Trophoblast cell (in vitro differentiated cells and primary cell): ENCODE data around the gene AFDN.
"Not testable (repeated sequence)": the region's sequence is repeated elsewhere in the genome, so short reads cannot be mapped to it uniquely, and the experiment has no call there.

Experiments used
- DNase-seq, 2 donors: peaks; one replicate each; pipeline ENCODE4 v3.0.0-alpha.2; 2016
- H2AFZ ChIP-seq: 2 replicates; pipeline ENCODE4 v1.6.1; 2013; ENCODE audit warnings: low read length, moderate library complexity, mild to moderate bottlenecking; ENCODE audit not compliant: insufficient read depth, poor library complexity
- H2AK5ac ChIP-seq: 2 replicates; pipeline ENCODE4 v1.6.1; 2013; ENCODE audit warnings: mild to moderate bottlenecking, low read length
- H2BK120ac ChIP-seq: 2 replicates; pipeline ENCODE4 v1.6.1; 2013; ENCODE audit warnings: low read length, mild to moderate bottlenecking, moderate library complexity; ENCODE audit not compliant: insufficient read depth, poor library complexity
- H2BK12ac ChIP-seq: 2 replicates; pipeline ENCODE4 v1.6.1; 2013; ENCODE audit warnings: mild to moderate bottlenecking, low read length, moderate library complexity
- H2BK5ac ChIP-seq: 2 replicates; pipeline ENCODE4 v1.6.1; 2013; ENCODE audit warnings: low read length, low read depth, moderate library complexity, mild to moderate bottlenecking; ENCODE audit not compliant: poor library complexity
- H3K14ac ChIP-seq: 2 replicates; pipeline ENCODE4 v1.6.1; 2013; ENCODE audit warnings: mild to moderate bottlenecking, low read length
- H3K18ac ChIP-seq: 2 replicates; pipeline ENCODE4 v1.6.1; 2013; ENCODE audit warnings: mild to moderate bottlenecking, low read length
- H3K23ac ChIP-seq: 2 replicates; pipeline ENCODE4 v1.6.1; 2013; ENCODE audit warnings: low read length
- H3K27ac ChIP-seq: 2 replicates; pipeline ENCODE4 v1.5.1; 2013; ENCODE audit warnings: low read depth, mild to moderate bottlenecking, inconsistent platforms, low read length, moderate library complexity
- H3K27me3 ChIP-seq: 2 replicates; pipeline ENCODE4 v1.6.1; 2013; ENCODE audit warnings: inconsistent platforms, mild to moderate bottlenecking, low read length, moderate library complexity; ENCODE audit not compliant: insufficient read depth
- H3K36me3 ChIP-seq, 2 experiments: 1 replicate in 1 of 2; 2 replicates in 1 of 2; pipeline ENCODE4 v1.6.1; 2013; ENCODE audit warnings: low read length in 2 of 2, mild to moderate bottlenecking in 2 of 2, moderate library complexity in 1 of 2; ENCODE audit not compliant: insufficient read depth in 2 of 2, control insufficient read depth in 1 of 2
- H3K4ac ChIP-seq: 2 replicates; pipeline ENCODE4 v1.6.1; 2013; ENCODE audit warnings: low read depth, mild to moderate bottlenecking, low read length, moderate library complexity
- H3K4me1 ChIP-seq, 2 experiments: 1 replicate in 1 of 2; 2 replicates in 1 of 2; pipeline ENCODE4 v1.6.1; 2013; ENCODE audit warnings: low read length in 2 of 2, mild to moderate bottlenecking in 2 of 2, moderate library complexity in 1 of 2; ENCODE audit not compliant: insufficient read depth in 2 of 2, control insufficient read depth in 1 of 2
- H3K4me2 ChIP-seq: 2 replicates; pipeline ENCODE4 v1.6.1; 2013; ENCODE audit warnings: inconsistent platforms, mild to moderate bottlenecking, low read length, moderate library complexity
- H3K4me3 ChIP-seq: 2 replicates; pipeline ENCODE4 v1.5.1; 2013; ENCODE audit warnings: mild to moderate bottlenecking, low read depth, low read length, inconsistent platforms
- H3K79me1 ChIP-seq: one replicate; pipeline ENCODE4 v1.6.1; 2013; ENCODE audit warnings: low read length
- H3K79me2 ChIP-seq: 2 replicates; pipeline ENCODE4 v1.6.1; 2013; ENCODE audit warnings: low read length, mild to moderate bottlenecking; ENCODE audit not compliant: control insufficient read depth, insufficient read depth, poor library complexity
- H3K9ac ChIP-seq: 2 replicates; pipeline ENCODE4 v1.6.1; 2013; ENCODE audit warnings: mild to moderate bottlenecking, low read length
- H3K9me3 ChIP-seq: 2 replicates; pipeline ENCODE4 v1.6.1; 2013; ENCODE audit warnings: low read depth, mild to moderate bottlenecking, control low read depth, inconsistent platforms, low read length; ENCODE audit not compliant: insufficient read depth
- H4K12ac ChIP-seq: 2 replicates; pipeline ENCODE4 v1.6.1; 2013; ENCODE audit warnings: low read depth, mild to moderate bottlenecking, low read length, moderate library complexity
- H4K8ac ChIP-seq: 2 replicates; pipeline ENCODE4 v1.6.1; 2013; ENCODE audit warnings: low read depth, mild to moderate bottlenecking, low read length, moderate library complexity
- H4K91ac ChIP-seq: one replicate; pipeline ENCODE4 v1.6.1; 2013; ENCODE audit warnings: low read depth, mild to moderate bottlenecking, low read length, moderate library complexity
- WGBS: extraction: QIAGEN DNeasy Blood & Tissue Kit; methylation state at CpG from one replicate; pipeline ENCODE4 v1.1.7; 2013; ENCODE audit warnings: missing lambda C conversion rate; ENCODE audit not compliant: insufficient read length, insufficient coverage; ENCODE audit errors: extremely low coverage; 5-methylcytosine and 5-hydroxymethylcytosine counted together

AFDN gene

GRCh38 chr6:167998215-167998614 lies 171.5 kb downstream of the AFDN start:
- Histone ChIP-seq H2BK12ac (no peak overlapping the region), H3K4ac (no peak overlapping the region), H3K27me3 (no peaks in the 10 kb centered on the region), H3K4me1 (no peaks in the 10 kb centered on the region), H3K4me3 (no peak overlapping the region), H3K9me3 (peaks cover 2% of the 10 kb centered on the region), H4K91ac (no peak overlapping the region), H3K79me1 (no peaks in the 10 kb centered on the region), H3K36me3 (no peaks in the 10 kb centered on the region), H2BK5ac (no peak overlapping the region), H4K8ac (no peak overlapping the region), H2AK5ac (no peak overlapping the region), H3K14ac (no peak overlapping the region), H2AFZ (no peak overlapping the region), H4K12ac (no peak overlapping the region), H3K9ac (no peak overlapping the region), H3K4me2 (no peak overlapping the region), H3K23ac (no peak overlapping the region), H3K79me2 (no peaks in the 10 kb centered on the region), H3K18ac (no peak overlapping the region), H2BK120ac (no peak overlapping the region), H3K27ac (no peak overlapping the region)
- DNase-seq = no peak
- WGBS = no CpG with 5 or more reads among the region's 5 CpGs

- Histone ChIP-seq H3K23ac (no peak overlapping the region), H4K12ac (no peak overlapping the region), H3K4me3 (peak overlapping the region; percentile 43), H3K79me1 (no peaks in the 10 kb centered on the region), H2BK5ac (no peak overlapping the region), H3K79me2 (no peaks in the 10 kb centered on the region), H2BK12ac (no peak overlapping the region), H4K91ac (no peak overlapping the region), H2AK5ac (no peak overlapping the region), H3K18ac (no peak overlapping the region), H3K4me2 (no peak overlapping the region), H2BK120ac (no peak overlapping the region), H3K4ac (no peak overlapping the region), H3K14ac (no peak overlapping the region), H3K9ac (no peak overlapping the region), H3K4me1 (no peaks in the 10 kb centered on the region), H4K8ac (no peak overlapping the region), H3K27ac (no peak overlapping the region), H3K27me3 (no peaks in the 10 kb centered on the region), H2AFZ (no peak overlapping the region), H3K9me3 (peaks cover 6% of the 10 kb centered on the region), H3K36me3 (no peaks in the 10 kb centered on the region)
- no CpG with 5 or more reads among the region's 13 CpGs for WGBS
- no peak for DNase-seq
Observed at GRCh38 chr6:168000198-168001028, 173.7 kb downstream of the AFDN start.

DNA sequence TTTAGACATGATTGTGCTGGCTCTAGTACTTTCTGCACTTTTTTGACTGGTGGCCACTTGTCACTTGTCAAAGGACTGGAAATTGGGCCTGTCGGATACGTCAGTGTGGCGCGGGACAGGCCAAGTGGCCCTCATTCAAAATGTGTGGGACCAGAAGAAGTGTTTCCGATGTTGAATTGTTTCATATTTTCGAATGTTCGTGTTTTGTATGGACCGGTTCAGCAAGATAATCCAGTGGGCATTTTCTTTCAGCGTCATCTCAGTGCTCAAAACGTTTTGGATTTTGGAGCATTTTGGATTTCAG lies 174.3 kb downstream of the AFDN start:
- Histone ChIP-seq H3K4me2 (no peak overlapping the region), H3K14ac (no peak overlapping the region), H2BK120ac (no peak overlapping the region), H2AK5ac (no peak overlapping the region), H3K79me1 (no peaks in the 10 kb centered on the region), H3K36me3 (no peaks in the 10 kb centered on the region), H2BK12ac (no peak overlapping the region), H3K9ac (no peak overlapping the region), H4K91ac (no peak overlapping the region), H4K12ac (no peak overlapping the region), H2AFZ (no peak overlapping the region), H3K27me3 (no peaks in the 10 kb centered on the region), H3K23ac (no peak overlapping the region), H3K4me3 (no peak overlapping the region), H3K9me3 (peaks cover 6% of the 10 kb centered on the region), H4K8ac (no peak overlapping the region), H3K27ac (no peak overlapping the region), H3K4ac (no peak overlapping the region), H3K18ac (no peak overlapping the region), H2BK5ac (no peak overlapping the region), H3K4me1 (no peaks in the 10 kb centered on the region), H3K79me2 (no peaks in the 10 kb centered on the region)
- WGBS = no CpG with 5 or more reads among the region's 10 CpGs
- no peak for DNase-seq

DNA sequence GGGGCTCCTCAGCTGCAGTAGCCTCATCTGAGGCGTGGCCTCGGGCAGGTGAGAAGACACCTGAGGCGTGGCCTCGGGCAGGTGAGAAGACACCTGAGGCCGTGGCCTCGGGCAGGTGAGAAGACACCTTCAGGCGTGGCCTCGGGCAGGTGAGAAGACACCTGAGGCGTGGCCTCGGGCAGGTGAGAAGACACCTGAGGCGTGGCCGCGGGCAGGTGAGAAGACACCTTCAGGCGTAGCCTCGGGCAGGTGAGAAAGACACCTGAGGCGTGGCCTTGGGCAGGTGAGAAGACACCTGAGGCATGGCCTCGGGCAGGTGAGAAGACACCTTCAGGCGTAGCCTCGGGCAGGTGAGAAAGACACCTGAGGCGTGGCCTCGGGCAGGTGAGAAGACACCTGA lies 174.8 kb downstream of the AFDN start:
- H3K4me3 ChIP-seq, H2AK5ac ChIP-seq, H2BK120ac ChIP-seq, H3K27ac ChIP-seq, H3K79me1 ChIP-seq, H3K14ac ChIP-seq, H3K4ac ChIP-seq, H3K27me3 ChIP-seq, H3K36me3 ChIP-seq, H3K9ac ChIP-seq, H4K91ac ChIP-seq, H2AFZ ChIP-seq, H3K79me2 ChIP-seq, H4K8ac ChIP-seq, H3K23ac ChIP-seq, H3K4me1 ChIP-seq, H3K4me2 ChIP-seq, DNase-seq, H2BK5ac ChIP-seq, H2BK12ac ChIP-seq, H4K12ac ChIP-seq, H3K9me3 ChIP-seq, H3K18ac ChIP-seq: not testable (repeated sequence)
- WGBS = no CpG with 5 or more reads among the region's 21 CpGs
